Measurements from ENCODE around the gene HYLS1.

GRCh38 chr11:125902277-125902926 lies 14.9 kb downstream of the HYLS1 start:
- TF ChIP-seq, protein P1, sequence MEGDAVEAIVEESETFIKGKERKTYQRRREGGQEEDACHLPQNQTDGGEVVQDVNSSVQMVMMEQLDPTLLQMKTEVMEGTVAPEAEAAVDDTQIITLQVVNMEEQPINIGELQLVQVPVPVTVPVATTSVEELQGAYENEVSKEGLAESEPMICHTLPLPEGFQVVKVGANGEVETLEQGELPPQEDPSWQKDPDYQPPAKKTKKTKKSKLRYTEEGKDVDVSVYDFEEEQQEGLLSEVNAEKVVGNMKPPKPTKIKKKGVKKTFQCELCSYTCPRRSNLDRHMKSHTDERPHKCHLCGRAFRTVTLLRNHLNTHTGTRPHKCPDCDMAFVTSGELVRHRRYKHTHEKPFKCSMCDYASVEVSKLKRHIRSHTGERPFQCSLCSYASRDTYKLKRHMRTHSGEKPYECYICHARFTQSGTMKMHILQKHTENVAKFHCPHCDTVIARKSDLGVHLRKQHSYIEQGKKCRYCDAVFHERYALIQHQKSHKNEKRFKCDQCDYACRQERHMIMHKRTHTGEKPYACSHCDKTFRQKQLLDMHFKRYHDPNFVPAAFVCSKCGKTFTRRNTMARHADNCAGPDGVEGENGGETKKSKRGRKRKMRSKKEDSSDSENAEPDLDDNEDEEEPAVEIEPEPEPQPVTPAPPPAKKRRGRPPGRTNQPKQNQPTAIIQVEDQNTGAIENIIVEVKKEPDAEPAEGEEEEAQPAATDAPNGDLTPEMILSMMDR (IDR thresholded peaks at IDR 0.05): no peak
- TF ChIP-seq POLR2A (IDR thresholded peaks at IDR 0.05): no peak
- TF ChIP-seq POLR2AphosphoS5 (IDR thresholded peaks at IDR 0.05; ENCODE audit: insufficient read depth in 1 of 2, low read depth in 1 of 2): no peak
